Right renal cortex interstitium (tissue), 3 donors: ENCODE results near the gene FMNL3. TPM values are rescaled to one million over a fixed set of nuclear protein-coding genes. Genes with fewer than 3 reads are reported as not detected.

ENCODE experiments used
- DNase-seq, 3 donors: peaks; one replicate each; pipeline ENCODE4 v3.0.0-alpha.2; 2013; ENCODE audit warnings: low read depth in 3 of 3, low spot score in 2 of 3
- polyA plus RNA-seq, 3 donors: library from polyadenylated mRNA; unstranded; fragments of 120-200 nt; gene quantifications; one replicate each; pipeline ENCODE4 v1.2.1, GENCODE V29; 2013; ENCODE audit not compliant: insufficient read length in 3 of 3

The FMNL3 gene
- polyA plus RNA-seq, 3 donors, result 36.7 to 43.1 (median 40.1) TPM

DNA sequence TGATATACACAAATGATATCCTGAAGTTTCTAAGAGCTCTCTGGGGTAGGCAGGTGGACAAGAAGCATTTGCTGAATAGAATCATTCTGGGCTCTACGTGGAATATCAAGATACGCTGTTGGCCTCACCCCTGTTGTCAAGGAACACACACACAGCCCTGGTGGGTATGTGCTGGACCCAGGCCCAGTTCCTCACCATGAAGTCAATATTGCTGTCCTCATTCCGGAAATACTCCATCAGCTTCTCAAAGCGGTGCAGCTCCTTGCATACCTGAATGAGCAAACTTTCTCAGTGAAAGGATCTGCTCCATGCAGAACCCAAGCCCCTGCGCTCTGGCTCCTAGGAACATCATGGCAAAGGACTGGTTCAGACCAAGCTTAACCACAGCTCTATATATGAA is 52.5 kb downstream of the FMNL3 start:
- no peak for DNase-seq

DNA sequence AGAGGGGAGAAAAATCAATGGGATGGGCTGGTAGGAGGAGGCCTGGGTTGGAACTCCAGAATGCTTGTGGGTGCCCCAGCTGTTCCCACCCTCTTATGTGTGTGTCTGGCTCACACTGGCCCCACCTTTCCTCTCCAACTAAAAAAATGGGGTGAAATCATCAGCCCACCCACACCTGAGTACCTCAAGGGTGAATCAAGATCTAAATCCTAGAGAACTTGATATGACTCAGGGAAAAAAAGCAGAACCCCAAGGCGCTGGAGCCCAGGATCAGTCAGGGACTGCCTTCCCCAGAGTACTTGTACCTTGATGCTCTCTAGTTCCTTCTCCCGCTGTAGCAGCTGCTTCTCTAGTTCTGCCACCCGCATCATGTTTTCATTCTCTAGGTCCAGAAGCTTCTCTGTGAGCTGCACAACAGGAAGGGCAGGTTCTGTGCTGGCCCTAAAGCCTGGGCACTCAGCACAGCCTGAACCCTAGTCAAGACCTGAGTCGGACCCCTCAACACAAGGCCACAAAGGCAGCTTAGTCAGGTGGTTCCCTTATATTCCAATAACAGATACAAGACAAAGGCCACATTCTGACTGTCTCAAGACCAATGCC is 54.2 kb downstream of the FMNL3 start:
- DNase-seq, result no peak

DNA sequence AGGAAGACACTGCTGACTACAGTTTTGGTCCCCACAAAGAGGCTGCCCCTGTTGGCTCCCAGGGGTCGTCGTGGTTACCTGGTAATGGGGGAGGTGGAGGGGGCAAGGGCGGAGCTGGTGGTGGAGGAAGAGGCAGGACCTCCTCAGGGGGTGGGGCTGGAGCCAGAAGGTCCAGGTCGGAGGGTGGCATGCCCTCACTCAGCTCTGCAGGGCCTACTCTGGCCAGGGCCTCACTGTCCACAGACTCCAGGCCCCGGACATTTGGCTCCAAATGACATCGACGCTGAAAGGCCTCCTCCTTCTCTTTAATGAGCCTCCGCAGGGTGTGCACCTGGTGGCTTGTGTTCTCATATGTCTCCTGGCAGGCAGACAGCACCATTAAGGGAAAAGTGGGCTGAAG is 55.4 kb downstream of the FMNL3 start:
- DNase-seq, result no peak

GRCh38 chr12:49649892-49650291 is 57.3 kb downstream of the FMNL3 start:
- no peak for DNase-seq

- no peak for DNase-seq
Observed at GRCh38 chr12:49649445-49649844, 57.8 kb downstream of the FMNL3 start.

DNA sequence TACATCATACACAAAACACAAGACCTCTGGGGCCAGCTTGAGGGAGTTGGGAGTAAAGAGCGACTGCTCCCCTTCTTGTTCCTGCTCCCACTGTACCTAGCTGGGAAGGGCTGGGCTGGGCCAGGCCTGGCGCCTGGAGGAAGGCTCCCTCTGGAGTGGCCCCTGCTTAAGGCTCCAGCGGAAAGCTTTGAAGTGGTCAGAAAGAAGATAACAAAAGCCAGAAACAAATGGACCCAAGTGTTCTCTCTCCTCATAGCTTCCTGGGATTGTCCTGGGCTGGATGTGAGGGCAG is 58.5 kb downstream of the FMNL3 start:
- no peak for DNase-seq

DNA sequence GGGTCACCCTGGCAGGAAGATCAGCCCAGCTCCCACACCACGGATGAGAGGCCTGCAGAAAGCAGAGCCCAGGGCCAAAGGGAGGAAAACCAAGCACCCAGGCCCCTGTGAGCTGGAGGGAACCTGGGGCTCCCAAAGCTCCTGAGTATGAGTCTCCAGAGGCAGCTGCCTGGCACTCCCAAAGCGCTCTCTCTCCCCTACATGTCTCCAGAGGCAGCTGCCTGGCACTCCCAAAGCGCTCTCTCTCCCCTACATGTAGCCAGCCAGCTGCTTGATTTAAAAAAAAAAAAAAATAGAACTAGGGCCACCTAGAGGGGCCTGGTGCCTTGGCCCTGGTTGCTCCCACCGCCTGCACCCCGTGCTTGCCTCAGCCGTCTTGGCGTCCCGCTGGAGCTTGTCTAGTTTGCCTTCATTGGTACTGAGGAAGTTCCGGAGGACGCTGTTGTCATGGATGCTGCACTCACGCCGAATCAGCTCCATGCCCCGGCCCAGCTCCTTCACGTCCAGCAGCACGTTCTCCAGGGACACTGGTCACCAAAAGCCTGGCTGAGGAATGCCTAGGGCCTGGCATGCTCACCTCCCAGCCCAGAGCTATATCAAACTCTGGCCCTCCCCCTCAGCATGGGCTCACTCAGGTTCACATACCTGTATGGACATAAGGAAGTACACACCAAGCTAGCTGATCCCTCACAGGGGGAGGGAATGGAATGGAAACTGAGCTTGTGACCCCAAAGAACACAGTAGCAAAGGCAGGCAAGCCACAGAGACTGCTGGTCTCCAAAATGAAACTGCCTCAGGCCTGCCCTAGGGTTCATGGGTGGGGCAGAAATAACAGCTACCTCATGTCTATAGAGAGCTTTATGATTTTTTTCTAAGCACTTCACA is 59.1 kb downstream of the FMNL3 start:
- DNase-seq, result no peak

DNA sequence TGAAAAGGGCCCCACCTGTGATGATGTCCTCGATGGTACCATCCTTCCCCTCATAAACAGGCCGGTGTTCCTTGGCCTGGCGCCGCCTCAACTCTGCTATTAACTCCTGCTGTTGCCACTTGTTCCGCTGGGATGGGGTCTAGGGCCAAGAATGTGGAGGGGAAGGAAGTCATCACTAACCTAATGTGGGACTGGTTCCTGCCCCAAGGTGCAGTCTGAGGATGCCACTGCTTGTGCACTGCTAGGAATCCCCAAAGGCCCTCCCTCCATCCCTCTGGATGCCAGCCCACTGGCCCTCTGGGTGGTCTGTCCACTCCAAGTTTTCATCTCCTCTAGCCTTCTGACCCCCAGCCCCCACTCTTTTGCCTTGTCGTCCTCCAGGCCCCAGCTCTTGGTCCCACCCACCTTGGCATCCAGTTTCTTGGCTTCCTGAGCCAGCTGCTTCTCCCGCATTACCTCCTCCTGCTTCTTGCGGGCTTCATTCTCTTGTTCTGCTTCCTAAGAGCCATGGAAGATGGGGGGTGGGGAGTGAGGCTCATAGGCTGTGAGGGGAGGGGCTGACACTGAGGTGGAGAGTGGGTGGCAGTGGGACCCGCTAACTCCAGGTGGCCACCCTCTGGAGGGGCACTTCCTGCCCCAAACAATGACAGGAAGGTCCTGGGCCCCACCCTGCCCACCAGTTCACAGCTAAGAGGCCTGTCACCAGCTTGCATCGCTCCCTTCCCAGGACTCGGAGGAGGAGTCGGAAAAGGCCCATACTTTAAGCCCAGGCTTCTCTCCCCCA is 60.1 kb downstream of the FMNL3 start:
- DNase-seq, result no peak

DNA sequence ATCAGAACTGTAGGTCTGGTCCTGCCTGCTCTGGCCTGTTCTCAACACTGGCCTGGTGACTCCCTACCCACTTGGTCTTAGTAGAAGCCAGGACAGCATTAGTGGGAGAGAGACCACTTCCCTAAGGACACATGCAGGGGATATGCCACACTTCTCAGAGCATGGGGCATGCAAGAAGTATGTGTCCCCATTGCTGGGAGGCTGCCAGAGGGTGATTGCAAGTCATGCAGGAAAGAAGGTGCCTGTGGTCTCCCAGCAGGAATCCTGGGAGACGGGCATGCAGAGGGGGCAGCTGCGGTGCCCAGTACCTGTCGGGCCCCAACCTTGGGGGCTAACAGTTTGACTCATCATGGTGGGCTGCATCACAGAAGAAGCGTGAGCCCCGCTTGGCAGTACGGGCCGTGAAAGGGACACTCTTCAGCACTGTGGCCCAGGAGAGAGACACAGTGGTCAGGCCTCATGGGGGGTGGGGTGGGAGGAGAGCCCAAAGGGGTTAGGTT is 60.8 kb downstream of the FMNL3 start:
- DNase-seq, result no peak

GRCh38 chr12:49645146-49646039 is 61.8 kb downstream of the FMNL3 start:
- DNase-seq, result no peak

DNA sequence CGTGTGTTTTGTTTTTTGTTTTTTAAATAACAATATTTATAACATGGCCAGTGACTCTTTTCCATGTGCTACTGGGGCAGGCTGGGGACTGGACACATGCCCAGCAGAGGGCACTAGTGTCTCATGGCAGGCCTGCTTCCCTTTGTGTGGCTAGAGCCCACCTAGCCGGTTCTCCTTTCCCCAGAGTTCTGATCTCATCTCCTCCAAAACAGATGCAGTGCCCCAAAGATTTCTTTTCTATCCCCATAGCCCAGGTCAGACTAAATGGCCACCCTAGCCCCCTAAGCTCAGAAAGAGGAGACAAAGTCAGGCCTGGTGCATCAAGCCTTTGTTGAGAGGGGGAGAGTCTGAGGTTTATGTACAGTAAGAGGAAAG is 62.6 kb downstream of the FMNL3 start:
- peak in 2 of 3 donors; percentile 52 to 71 for DNase-seq

- DNase-seq, result no peak
Observed at GRCh38 chr12:49643961-49644619, 63.1 kb downstream of the FMNL3 start.

- DNase-seq, result no peak
Observed at GRCh38 chr12:49643135-49643534, 64.1 kb downstream of the FMNL3 start.

DNA sequence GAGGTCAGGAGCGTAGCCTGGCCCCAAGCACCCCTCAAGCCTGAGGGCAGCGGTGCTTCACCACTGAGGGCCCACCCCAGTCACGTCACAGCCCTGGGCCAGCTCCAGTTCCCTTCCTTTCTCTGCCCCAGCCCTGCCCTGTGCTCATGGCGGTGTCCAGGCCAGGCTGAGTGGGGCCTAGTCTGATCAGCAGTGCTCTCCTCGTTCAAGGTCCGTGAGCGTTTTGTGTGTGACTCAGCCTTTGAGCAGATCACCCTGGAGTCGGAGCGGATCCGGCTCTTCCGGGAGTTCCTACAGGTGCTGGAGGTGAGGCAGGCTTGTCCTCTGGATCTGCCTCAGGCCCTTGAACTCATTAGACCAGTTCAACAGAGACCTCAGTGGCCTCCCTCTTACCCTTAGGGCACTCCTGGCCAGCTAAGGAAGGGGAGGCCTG is 64.8 kb downstream of the FMNL3 start:
- no peak for DNase-seq

GRCh38 chr12:49641748-49642369 is 65.3 kb downstream of the FMNL3 start:
- no peak for DNase-seq

- peak in 1 of 3 donors; percentile 50 for DNase-seq
Observed at GRCh38 chr12:49636979-49637755, 70.0 kb downstream of the FMNL3 start.

DNA sequence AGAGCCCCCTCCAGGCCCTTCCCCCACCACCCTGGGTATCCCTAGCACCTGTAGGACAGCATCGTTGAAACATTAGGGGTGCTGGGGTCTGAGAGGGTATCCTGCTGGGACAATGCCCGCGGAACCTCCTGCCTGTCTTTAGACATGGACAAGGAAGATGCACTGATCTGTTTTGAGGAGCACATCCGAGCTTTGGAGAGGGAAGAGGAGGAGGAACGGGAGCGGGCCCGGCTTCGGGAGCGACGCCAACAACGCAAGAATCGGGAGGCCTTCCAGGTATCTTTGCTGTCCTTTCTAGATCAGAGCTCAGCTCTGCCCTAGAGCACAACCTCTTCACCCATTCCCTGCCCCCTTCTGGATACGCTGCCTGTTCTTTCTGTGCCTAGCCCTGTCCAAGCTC is 70.6 kb downstream of the FMNL3 start:
- no peak for DNase-seq

GRCh38 chr12:49635656-49636055 is 71.5 kb downstream of the FMNL3 start:
- no peak for DNase-seq

- no peak for DNase-seq
Observed at GRCh38 chr12:49635036-49635435, 72.2 kb downstream of the FMNL3 start.
